ENCODE results near the gene NATD1.

- TF ChIP-seq MAX (IDR thresholded peaks at IDR 0.05) (no peak), TAF1 (conservative IDR thresholded peaks at IDR 0.05) (no peak), CTCF (IDR thresholded peaks at IDR 0.05; ENCODE audit: low read depth, low read length, missing input control) (no peak), ZBTB33 (IDR thresholded peaks at IDR 0.05) (no peak), YY1 (IDR thresholded peaks at IDR 0.05) (no peak), EGR1 (IDR thresholded peaks at IDR 0.05; ENCODE audit: low read depth in 2 of 2) (no peak), SP1 (IDR thresholded peaks at IDR 0.05) (no peak), JUND (IDR thresholded peaks at IDR 0.05) (no peak), REST (IDR thresholded peaks at IDR 0.05) (no peak), RXRA (IDR thresholded peaks at IDR 0.05) (no peak), RAD21 (IDR thresholded peaks at IDR 0.05) (no peak), ATF3 (IDR thresholded peaks at IDR 0.05) (no peak), NR2F2 (IDR thresholded peaks at IDR 0.05) (no peak)
These were observed 38.7 kb upstream of the NATD1 start for GRCh38 chr17:21291862-21292261.

Measured in liver (tissue), 3 donors.